Right atrium auricular region (tissue), 2 donors: ENCODE measurements around the gene SMKR1. TPM values are rescaled to one million over a fixed set of nuclear protein-coding genes. Genes with fewer than 3 reads are reported as not detected.
A peak's percentile ranks its signal among the peaks of the same experiment; 100 is the strongest.

Source experiments
- DNase-seq: peaks from one replicate; pipeline ENCODE4 v3.0.0-alpha.2; 2019; ENCODE audit warnings: low spot score
- H3K27ac ChIP-seq, 2 donors: fragments of 200-600 bp; sonication (generic); 1 replicate in 1 of 2; 2 replicates in 1 of 2; pipeline ENCODE4 v1.5.1; 2016 to 2019
- H3K27me3 ChIP-seq, 2 donors: fragments of 200-600 bp; sonication (generic); one replicate each; pipeline versions ENCODE4 v1.5.1 to v1.6.0; 2017 to 2019
- H3K36me3 ChIP-seq: fragments of 200-600 bp; sonication (generic); one replicate; pipeline ENCODE4 v1.5.1; 2016
- H3K4me1 ChIP-seq, 2 donors: fragments of 200-600 bp; sonication (generic); one replicate each; pipeline versions ENCODE4 v1.5.1 to v1.6.0; 2017 to 2019
- H3K4me3 ChIP-seq, 2 donors: fragments of 200-600 bp; sonication (generic); 1 replicate in 1 of 2; 2 replicates in 1 of 2; pipeline ENCODE4 v1.5.1; 2017 to 2019; ENCODE audit warnings: mild to moderate bottlenecking in 1 of 2, moderate library complexity in 1 of 2
- H3K9me3 ChIP-seq, 2 donors: fragments of 200-600 bp; sonication (generic); one replicate each; pipeline ENCODE4 v1.5.1; 2019
- CTCF ChIP-seq, 2 donors: fragments of 200-600 bp; sonication (generic); IDR thresholded peaks; one replicate each; pipeline ENCODE4 v1.5.1; 2019; ENCODE audit warnings: antibody characterized with exemption in 2 of 2
- total RNA-seq, 2 donors: library from RNA; depleted of rRNA; stranded (reverse); fragments of >200 nt; gene quantifications; one replicate each; pipeline ENCODE4 v1.1.0, GENCODE V29; 2016

The SMKR1 gene
- total RNA-seq, 2 donors from 2014 or later, result not detected

DNA sequence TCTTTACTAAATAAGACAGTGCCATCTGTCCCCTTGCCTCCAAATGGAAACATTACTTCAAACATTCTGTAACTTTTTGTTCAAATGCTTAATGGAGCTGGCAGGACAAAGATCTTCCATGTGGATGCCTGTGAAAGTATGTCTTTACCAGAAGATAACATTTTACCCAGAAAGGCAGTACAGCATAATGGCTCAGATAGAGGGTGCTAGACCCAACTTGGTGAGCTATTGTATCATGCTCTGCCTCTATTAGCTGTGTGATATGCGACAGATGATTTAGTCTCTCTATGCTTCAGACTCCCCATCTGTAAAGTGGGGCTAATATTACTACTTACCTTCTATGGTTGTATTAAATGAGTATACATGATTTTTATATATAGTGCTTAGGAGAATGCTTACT, 8.8 kb upstream of the SMKR1 start:
- Histone ChIP-seq H3K4me1 (no peaks in the 10 kb centered on the region), H3K36me3 (no peaks in the 10 kb centered on the region), H3K27me3 (no peaks in the 10 kb centered on the region), H3K9me3 (no peaks in the 10 kb centered on the region), H3K4me3 (no peak overlapping the region), H3K27ac (no peak overlapping the region)
- no peak for TF ChIP-seq CTCF (IDR thresholded peaks at IDR 0.05)
- no peak for DNase-seq

- Histone ChIP-seq H3K27me3 (no peaks in the 10 kb centered on the region), H3K36me3 (no peaks in the 10 kb centered on the region), H3K9me3 (no peaks in the 10 kb centered on the region), H3K4me3 (no peak overlapping the region), H3K27ac (no peak overlapping the region), H3K4me1 (no peaks in the 10 kb centered on the region)
- TF ChIP-seq CTCF (IDR thresholded peaks at IDR 0.05), result no peak
- no peak for DNase-seq
Observed at GRCh38 chr7:129494041-129494440, 8.3 kb upstream of the SMKR1 start.

DNA sequence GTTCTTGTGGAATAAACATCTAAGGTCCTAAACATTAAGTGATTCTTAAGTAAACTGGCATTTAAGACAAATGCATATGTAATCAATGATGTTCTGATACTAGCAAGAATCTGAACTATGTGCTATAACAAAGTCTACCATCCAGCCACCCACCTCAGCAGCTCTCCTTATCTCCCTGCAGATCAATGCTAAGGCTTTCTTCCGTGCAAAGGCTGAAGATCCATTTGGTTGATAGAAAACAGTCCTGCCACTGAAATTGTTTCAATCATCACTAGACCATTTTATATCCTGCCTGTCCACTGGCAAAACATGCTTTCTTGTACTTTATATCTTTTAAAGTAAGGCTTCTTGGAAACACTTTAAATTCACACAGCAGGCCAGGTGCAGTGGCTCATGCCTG, 6.3 kb upstream of the SMKR1 start:
- no peak for DNase-seq
- H3K9me3 ChIP-seq, result no peaks in the 10 kb centered on the region
- H3K36me3 ChIP-seq, result no peaks in the 10 kb centered on the region
- H3K4me1 ChIP-seq, result no peaks in the 10 kb centered on the region
- no peaks in the 10 kb centered on the region for H3K27me3 ChIP-seq
- no peak overlapping the region for H3K4me3 ChIP-seq
- no peak for TF ChIP-seq CTCF (IDR thresholded peaks at IDR 0.05)
- no peak overlapping the region for H3K27ac ChIP-seq

GRCh38 chr7:129496653-129497052, 5.7 kb upstream of the SMKR1 start:
- Histone ChIP-seq H3K4me1 (peaks cover 0 to under 1% of the 10 kb centered on the region in 2 donors), H3K9me3 (no peaks in the 10 kb centered on the region), H3K36me3 (no peaks in the 10 kb centered on the region), H3K4me3 (no peak overlapping the region), H3K27ac (no peak overlapping the region), H3K27me3 (no peaks in the 10 kb centered on the region)
- no peak for DNase-seq
- no peak for TF ChIP-seq CTCF (IDR thresholded peaks at IDR 0.05)

GRCh38 chr7:129497156-129497555, 5.2 kb upstream of the SMKR1 start:
- no peaks in the 10 kb centered on the region for H3K9me3 ChIP-seq
- H3K4me3 ChIP-seq, result no peak overlapping the region
- H3K27ac ChIP-seq, result no peak overlapping the region
- DNase-seq, result peak; percentile 13
- TF ChIP-seq CTCF (IDR thresholded peaks at IDR 0.05), result no peak
- no peaks in the 10 kb centered on the region for H3K36me3 ChIP-seq
- peaks cover 0 to 4% of the 10 kb centered on the region in 2 donors for H3K4me1 ChIP-seq
- no peaks in the 10 kb centered on the region for H3K27me3 ChIP-seq

GRCh38 chr7:129498021-129498420, 4.3 kb upstream of the SMKR1 start:
- H3K36me3 ChIP-seq, result no peaks in the 10 kb centered on the region
- peak; percentile 13 for DNase-seq
- no peak overlapping the region for H3K27ac ChIP-seq
- TF ChIP-seq CTCF (IDR thresholded peaks at IDR 0.05), result no peak
- peaks cover 0 to 12% of the 10 kb centered on the region in 2 donors for H3K4me1 ChIP-seq
- H3K4me3 ChIP-seq, result no peak overlapping the region
- no peaks in the 10 kb centered on the region for H3K9me3 ChIP-seq
- no peaks in the 10 kb centered on the region for H3K27me3 ChIP-seq
